IMR-90 (cell line): ENCODE measurements around the gene CCDC136.

Experiments
- CEBPB ChIP-seq: IDR thresholded peaks from 2 replicates; pipeline ENCODE4 v1.6.1; 2012; ENCODE audit warnings: low read depth, low read length, improper control_type of control experiment
- CHD1 ChIP-seq: IDR thresholded peaks from 2 replicates; pipeline ENCODE4 v1.6.1; 2012; ENCODE audit warnings: low read depth, low read length, improper control_type of control experiment
- CTCF ChIP-seq: conservative IDR thresholded peaks from 2 replicates; pipeline ENCODE4 v1.5.1; 2012; ENCODE audit warnings: mild to moderate bottlenecking, low read depth, low read length, improper control_type of control experiment
- FOS ChIP-seq: fragments of 150-350 bp; IDR thresholded peaks from 2 replicates; pipeline ENCODE4 v1.6.1; 2016; ENCODE audit warnings: low read depth, low read length
- MAFK ChIP-seq: IDR thresholded peaks from 2 replicates; pipeline ENCODE4 v1.6.1; 2012; ENCODE audit warnings: low read depth, low read length, improper control_type of control experiment
- MXI1 ChIP-seq: IDR thresholded peaks from 2 replicates; pipeline ENCODE4 v1.6.1; 2012; ENCODE audit warnings: low read depth, mild to moderate bottlenecking, low read length, moderate library complexity, borderline replicate concordance
- POLR2A ChIP-seq: IDR thresholded peaks from 2 replicates; pipeline ENCODE4 v1.6.1; 2012; ENCODE audit warnings: mild to moderate bottlenecking, low read depth, low read length
- RAD21 ChIP-seq: IDR thresholded peaks from 2 replicates; pipeline ENCODE4 v1.6.1; 2012; ENCODE audit warnings: low read length, improper control_type of control experiment
- RFX5 ChIP-seq: IDR thresholded peaks from 2 replicates; pipeline ENCODE4 v1.8.0; 2012; ENCODE audit warnings: low read depth, mild to moderate bottlenecking, low read length, moderate library complexity
- SMC3 ChIP-seq: fragments of 150-350 bp; IDR thresholded peaks from 2 replicates; pipeline ENCODE4 v1.6.1; 2016; ENCODE audit warnings: low read depth, mild to moderate bottlenecking, antibody characterized with exemption, low read length, moderate library complexity
- TF ChIP-seq, protein P1 (sequence below): fragments of 150-350 bp; IDR thresholded peaks from 2 replicates; pipeline ENCODE4 v1.6.1; 2016; ENCODE audit warnings: low read depth, mild to moderate bottlenecking, low read length, moderate library complexity, borderline replicate concordance

GRCh38 chr7:128847721-128848211, 56.0 kb downstream of the CCDC136 start:
- TF ChIP-seq CEBPB (no peak), CTCF (no peak), FOS (no peak), SMC3 (no peak), POLR2A (no peak), MAFK (no peak), MXI1 (no peak), RAD21 (no peak), CHD1 (no peak), RFX5 (no peak)
- TF ChIP-seq, protein P1, sequence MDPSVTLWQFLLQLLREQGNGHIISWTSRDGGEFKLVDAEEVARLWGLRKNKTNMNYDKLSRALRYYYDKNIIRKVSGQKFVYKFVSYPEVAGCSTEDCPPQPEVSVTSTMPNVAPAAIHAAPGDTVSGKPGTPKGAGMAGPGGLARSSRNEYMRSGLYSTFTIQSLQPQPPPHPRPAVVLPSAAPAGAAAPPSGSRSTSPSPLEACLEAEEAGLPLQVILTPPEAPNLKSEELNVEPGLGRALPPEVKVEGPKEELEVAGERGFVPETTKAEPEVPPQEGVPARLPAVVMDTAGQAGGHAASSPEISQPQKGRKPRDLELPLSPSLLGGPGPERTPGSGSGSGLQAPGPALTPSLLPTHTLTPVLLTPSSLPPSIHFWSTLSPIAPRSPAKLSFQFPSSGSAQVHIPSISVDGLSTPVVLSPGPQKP, result no peak
